HepG2 (cell line): ENCODE data around the gene PMM2. TPM values are rescaled to one million over a fixed set of nuclear protein-coding genes. Genes with fewer than 3 reads are reported as not detected.

ENCODE experiments used
- ATAC-seq: fragments of 200-7000 bp; cut with Tn5 transposase; 3 replicates; pipeline ENCODE4 v1.9.1; 2020; ENCODE audit warnings: mild to moderate bottlenecking, moderate library complexity
- BruUV-seq: library from RNA; stranded (reverse); fragments of 400-500 nt; replicated peaks from 2 replicates; lab custom pipeline; 2021; lab: Mats Ljungman, UMichigan
- CTCF ChIA-PET: fragments of 300-600 bp; formaldehyde crosslinking; extraction: SDS; loops from one replicate; lab custom pipeline; 2021; ENCODE audit warnings: low total read pairs, inconsistent platforms, low intra/inter-chr PET ratio; lab: Yijun Ruan, JAX
- POLR2A ChIA-PET: fragments of 350-600 bp; sonication (Branson Sonifier 250); formaldehyde crosslinking; loops from one replicate; lab custom pipeline; 2020; ENCODE audit warnings: antibody characterized with exemption, inconsistent platforms; lab: Yijun Ruan, JAX
- DNase-seq: peaks from one replicate; pipeline ENCODE4 v3.0.0-alpha.2; 2015; ENCODE audit warnings: low spot score
- FAIRE-seq: peaks from 3 replicates; lab custom pipeline; 2011; peaks lifted over from hg19 to GRCh38; lab: Jason Lieb, UNC
- H2AFZ ChIP-seq: one replicate; pipeline ENCODE4 v1.6.1; 2011; ENCODE audit warnings: low read length, inconsistent platforms
- H3K27ac ChIP-seq: fragments of 300-600 bp; 3 replicates; pipeline ENCODE4 v1.8.0; 2011; ENCODE audit warnings: mixed run types, mild to moderate bottlenecking, mixed read lengths, low read length, inconsistent platforms; ENCODE audit not compliant: insufficient read depth; ENCODE audit errors: extremely low read length
- H3K27me3 ChIP-seq, 2 experiments: fragments of 200-600 bp in 1 of 2; 2 replicates in 1 of 2; 3 replicates in 1 of 2; pipeline versions ENCODE4 v1.6.0 to v1.8.0; 2011; ENCODE audit warnings: low read length in 2 of 2, mild to moderate bottlenecking in 2 of 2, moderate library complexity in 2 of 2, inconsistent platforms in 1 of 2; ENCODE audit not compliant: insufficient read depth in 2 of 2, control insufficient read depth in 1 of 2
- H3K36me3 ChIP-seq, 2 experiments: fragments of 200-600 bp in 1 of 2; replicated peaks in 1 of 2; 2 replicates in 1 of 2; 3 replicates in 1 of 2; pipeline versions ENCODE4 v1.5.1 to v1.8.0; 2011; ENCODE audit warnings: low read length in 2 of 2, inconsistent platforms in 1 of 2; ENCODE audit not compliant: insufficient read depth in 2 of 2, control insufficient read depth in 1 of 2
- H3K4me1 ChIP-seq: 2 replicates; pipeline ENCODE4 v1.5.1; 2012; ENCODE audit warnings: low read length, inconsistent platforms; ENCODE audit not compliant: insufficient read depth
- H3K4me2 ChIP-seq: 2 replicates; pipeline ENCODE4 v1.6.0; 2011; ENCODE audit warnings: low read depth, low read length, inconsistent platforms
- H3K4me3 ChIP-seq, 3 experiments: fragments of 200-600 bp in 1 of 3; sonication (generic), shearing (Covaris generic) in 1 of 3; replicated peaks in 1 of 3; 2 replicates each; pipeline ENCODE4 v1.5.1; 2011 to 2016; ENCODE audit warnings: low read length in 3 of 3, inconsistent platforms in 2 of 3, low read depth in 2 of 3, mild to moderate bottlenecking in 2 of 3, control low read depth in 1 of 3, mixed read lengths in 1 of 3; ENCODE audit not compliant: insufficient read depth in 1 of 3
- H3K79me2 ChIP-seq: one replicate; pipeline ENCODE4 v1.6.1; 2011; ENCODE audit warnings: low read length, inconsistent platforms; ENCODE audit not compliant: insufficient read depth
- H3K9ac ChIP-seq: 2 replicates; pipeline ENCODE4 v1.6.0; 2011; ENCODE audit warnings: mild to moderate bottlenecking, low read depth, low read length, inconsistent platforms; ENCODE audit not compliant: insufficient read depth
- H3K9me3 ChIP-seq: 2 replicates; pipeline ENCODE4 v1.5.1; 2012; ENCODE audit warnings: mild to moderate bottlenecking, low read length
- H4K20me1 ChIP-seq: 2 replicates; pipeline ENCODE4 v1.6.0; 2011; ENCODE audit warnings: inconsistent platforms, mild to moderate bottlenecking, low read length, moderate library complexity; ENCODE audit not compliant: insufficient read depth
- AGO2 ChIP-seq: fragments of 200-400 bp; formaldehyde crosslinking; optimal IDR thresholded peaks from 2 replicates; pipeline ENCODE3; 2017; ENCODE audit warnings: mild to moderate bottlenecking, low read depth, low read length, moderate library complexity
- HOXA5 ChIP-seq: sonication (generic); formaldehyde crosslinking; IDR thresholded peaks from 2 replicates; pipeline ENCODE4 v1.4.0; 2020; ENCODE audit warnings: missing genetic modification reagents
- ONECUT2 ChIP-seq: sonication (generic); formaldehyde crosslinking; IDR thresholded peaks from 2 replicates; pipeline ENCODE4 v1.4.0; 2020; ENCODE audit warnings: missing genetic modification reagents
- POLR2G ChIP-seq: fragments of 200-400 bp; formaldehyde crosslinking; IDR thresholded peaks from 2 replicates; pipeline ENCODE4 v1.6.1; 2018; ENCODE audit warnings: mild to moderate bottlenecking, low read depth, low read length, moderate library complexity
- PRMT3 ChIP-seq: sonication (generic); formaldehyde crosslinking; IDR thresholded peaks from 2 replicates; pipeline ENCODE4 v1.8.1; 2022; ENCODE audit warnings: low read depth, mild to moderate bottlenecking, moderate library complexity, missing genetic modification reagents, borderline replicate concordance
- SALL2 ChIP-seq: sonication (generic); formaldehyde crosslinking; IDR thresholded peaks from 2 replicates; pipeline ENCODE4 v1.8.1; 2023; ENCODE audit warnings: mild to moderate bottlenecking, missing genetic modification reagents, inconsistent platforms
- ZNF232 ChIP-seq: sonication (generic); formaldehyde crosslinking; IDR thresholded peaks from 2 replicates; pipeline ENCODE4 v1.4.0; 2020; ENCODE audit warnings: missing genetic modification reagents, borderline replicate concordance
- ZNF724P ChIP-seq: sonication (generic); formaldehyde crosslinking; IDR thresholded peaks from 2 replicates; pipeline ENCODE4 v1.8.0; 2022; ENCODE audit warnings: missing genetic modification reagents, borderline replicate concordance
- WGBS: methylation state at CpG from one replicate; pipeline ENCODE4 v1.1.6; 2017; ENCODE audit warnings: low lambda C conversion rate; 5-methylcytosine and 5-hydroxymethylcytosine counted together
- in situ Hi-C: cut with HindIII; loops from 2 replicates; pipeline ENCODE4 v1.10.0; 2017; ENCODE audit warnings: low pct_unique_long_range_greater_than_20kb; ENCODE audit not compliant: extremely low pct_ligation_motif_present
- intact Hi-C: fragments of 100-400 bp; cut with micrococcal nuclease; formaldehyde crosslinking; loops from one replicate; pipeline ENCODE4 v1.10.0; 2022; ENCODE audit not compliant: unreplicated experiment
- polyA plus RNA-seq, 8 experiments: library from polyadenylated mRNA; depleted of rRNA in 3 of 8; stranded (reverse) in 7 of 8; unstranded in 1 of 8; fragments of >200 nt; fragmentation: Illumina TruSeq in 4 of 8; extraction: Trizol in 4 of 8; gene quantifications; 2 replicates each; pipeline versions ENCODE4 v1.2.1 to v1.2.3, GENCODE V29; 2011 to 2016; ENCODE audit warnings: low read depth in 4 of 8, missing spikeins in 1 of 8, mixed read lengths in 1 of 8; ENCODE audit not compliant: insufficient read depth in 1 of 8
- total RNA-seq, 5 experiments: library from RNA; depleted of rRNA; stranded (reverse); fragments of >200 nt; fragmentation: Illumina TruSeq; extraction: Trizol; gene quantifications; 2 replicates each; pipeline ENCODE4 v1.2.3, GENCODE V29; 2016; ENCODE audit warnings: low read depth in 1 of 5

The PMM2 gene
- total and polyA plus RNA-seq, 2 of the 13 experiments (the other 11 are each of a cell fraction or from before 2014, with no cell fraction given) = 52.2 to 93.7 TPM

DNA sequence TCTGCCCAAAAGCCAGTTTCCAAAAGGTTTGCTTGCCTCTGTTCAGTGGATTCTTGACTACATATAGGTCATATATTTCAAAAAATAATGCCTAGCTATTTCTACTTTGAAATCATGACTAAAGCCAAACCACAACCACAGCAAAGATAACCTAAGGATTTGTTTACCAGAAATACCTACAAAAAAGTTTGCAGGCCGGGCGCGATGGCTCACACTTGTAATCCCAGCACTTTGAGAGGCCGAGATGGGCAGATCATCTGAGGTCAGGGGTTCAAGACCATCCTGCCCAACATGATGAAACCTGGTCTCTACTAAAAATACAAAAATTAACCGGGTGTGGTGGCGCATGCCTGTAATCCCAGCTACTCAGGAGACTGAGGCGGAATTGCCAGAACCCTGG, 56.0 kb downstream of the PMM2 start:
- Histone ChIP-seq H3K4me2 (no peak overlapping the region), H3K4me3 (no peak overlapping the region), H3K27ac (no peak overlapping the region), H4K20me1 (peaks cover 47% of the 10 kb centered on the region), H3K79me2 (peaks cover 3% of the 10 kb centered on the region), H3K9me3 (no peaks in the 10 kb centered on the region), H3K36me3 (peaks cover 61 to 90% of the 10 kb centered on the region in 2 experiments), H2AFZ (no peak overlapping the region), H3K9ac (no peak overlapping the region), H3K4me1 (peaks cover 31% of the 10 kb centered on the region), H3K27me3 (no peaks in the 10 kb centered on the region)
- FAIRE-seq = no peak
- ChIA-PET POLR2A (interaction anchor here (0.8 to 7.5 kb wide), 4 partner anchors 11 to 26 kb away, joined by 3 to 105 read pairs (median 7); partner anchors contain the start of gene CARHSP1), CTCF (no interaction called here)
- no peak for ATAC-seq
- 96% methylated on average over 7 of the region's 7 CpGs for WGBS
- DNase-seq = no peak
- no TSS peak for BruUV-seq
- in situ Hi-C loops (no loop called here), intact Hi-C loops (loop anchor here (5.0 kb wide), 1 partner anchor 191 kb away; no protein-coding TSS in a partner anchor)
- TF ChIP-seq HOXA5 (CRISPR knock-in tag) (0 out of 2 replicates have a peak, but pooled peaks have one; percentile 23), POLR2G (no peak), ZNF724P (CRISPR knock-in tag) (no peak), SALL2 (0 out of 2 replicates have a peak, but pooled peaks have one; percentile 37), ZNF232 (0 out of 2 replicates have a peak, but pooled peaks have one; percentile 31), PRMT3 (CRISPR knock-in tag) (0 out of 2 replicates have a peak, but pooled peaks have one; percentile 4), AGO2 (peak; percentile 44), ONECUT2 (CRISPR knock-in tag) (0 out of 2 replicates have a peak, but pooled peaks have one; percentile 7)
